NT2/D1 (cell line): ENCODE data around the gene C16orf74.

Experiments
- SUZ12 ChIP-seq: IDR thresholded peaks from 2 replicates; pipeline ENCODE4 v1.6.1; 2011; ENCODE audit not compliant: insufficient read length, insufficient read depth; ENCODE audit errors: extremely low read depth
- YY1 ChIP-seq: IDR thresholded peaks from 2 replicates; pipeline ENCODE4 v1.6.1; 2011; ENCODE audit not compliant: insufficient read length, insufficient read depth
- ZNF274 ChIP-seq: IDR thresholded peaks from 2 replicates; pipeline ENCODE4 v1.6.1; 2011; ENCODE audit warnings: mild to moderate bottlenecking, low read depth, low read length

DNA sequence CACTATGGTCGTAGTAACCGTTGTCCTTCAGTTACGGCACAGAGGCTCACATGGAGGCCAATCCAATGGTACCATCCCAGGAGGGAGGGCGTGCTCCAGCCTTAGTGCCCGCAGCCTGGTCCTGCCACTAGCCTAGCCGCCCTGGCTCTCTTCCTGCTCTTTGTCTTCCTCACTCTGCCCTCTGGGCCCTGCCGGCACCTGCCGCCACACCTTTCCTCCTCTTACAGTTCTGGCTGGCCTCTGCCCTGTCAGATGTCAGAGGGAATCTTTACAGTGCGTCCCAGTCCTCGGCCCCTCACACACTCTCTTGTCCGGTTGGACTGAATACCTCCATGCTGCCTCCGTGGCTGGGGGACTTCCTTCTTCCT is 85.5 kb downstream of the C16orf74 start:
- TF ChIP-seq ZNF274, result no peak
- no peak for TF ChIP-seq YY1
- no peak for TF ChIP-seq SUZ12
